Natural killer cell treated with Interleukin-12 subunit alpha and Interleukin-12 subunit beta and Interleukin-15 and Interleukin-18, amount 100 ng/mL, for 72 hours (primary cell): ENCODE data around the gene SERINC1. TPM values are rescaled to one million over a fixed set of nuclear protein-coding genes. Genes with fewer than 3 reads are reported as not detected.
"Not testable (repeated sequence)": the region's sequence is repeated elsewhere in the genome, so short reads cannot be mapped to it uniquely, and the experiment has no call there.

Experiments
- ATAC-seq, 2 donors: fragments of 150-1000 bp; cut with Tn5 transposase in 1 of 2; sonication (Bioruptor Pico), chemical (Tn5 transposase) in 1 of 2; 2 replicates each; pipeline ENCODE4 v1.10.0; 2021
- DNase-seq: peaks from one replicate; pipeline ENCODE4 v3.0.0; 2022; ENCODE audit warnings: low spot score
- H3K27ac Mint-ChIP-seq, 2 donors: 1 replicate in 1 of 2; 2 replicates in 1 of 2; pipeline ENCODE4 v1.8.0; 2022; ENCODE audit warnings: mixed read lengths in 2 of 2, mild to moderate bottlenecking in 1 of 2, moderate library complexity in 1 of 2
- H3K27me3 Mint-ChIP-seq, 2 donors: 1 replicate in 1 of 2; 2 replicates in 1 of 2; pipeline ENCODE4 v1.8.0; 2022; ENCODE audit warnings: mixed read lengths in 2 of 2
- H3K36me3 Mint-ChIP-seq: one replicate; pipeline ENCODE4 v1.8.0; 2022; ENCODE audit warnings: mixed read lengths
- H3K4me1 Mint-ChIP-seq, 2 donors: 1 replicate in 1 of 2; 2 replicates in 1 of 2; pipeline ENCODE4 v1.8.0; 2022; ENCODE audit warnings: low read depth in 2 of 2, mixed read lengths in 2 of 2, mild to moderate bottlenecking in 1 of 2
- H3K4me3 Mint-ChIP-seq: one replicate; pipeline ENCODE4 v1.8.0; 2022; ENCODE audit warnings: mixed read lengths
- H3K9me3 Mint-ChIP-seq: 2 replicates; pipeline ENCODE4 v1.8.0; 2022; ENCODE audit warnings: mixed read lengths
- total RNA-seq, 2 donors: library from RNA; stranded (reverse); gene quantifications; one replicate each; pipeline ENCODE4 v1.2.3, GENCODE V29; 2022

SERINC1 gene
- total RNA-seq, result 10 to 100 TPM; 38.0 to 70.6 TPM

DNA sequence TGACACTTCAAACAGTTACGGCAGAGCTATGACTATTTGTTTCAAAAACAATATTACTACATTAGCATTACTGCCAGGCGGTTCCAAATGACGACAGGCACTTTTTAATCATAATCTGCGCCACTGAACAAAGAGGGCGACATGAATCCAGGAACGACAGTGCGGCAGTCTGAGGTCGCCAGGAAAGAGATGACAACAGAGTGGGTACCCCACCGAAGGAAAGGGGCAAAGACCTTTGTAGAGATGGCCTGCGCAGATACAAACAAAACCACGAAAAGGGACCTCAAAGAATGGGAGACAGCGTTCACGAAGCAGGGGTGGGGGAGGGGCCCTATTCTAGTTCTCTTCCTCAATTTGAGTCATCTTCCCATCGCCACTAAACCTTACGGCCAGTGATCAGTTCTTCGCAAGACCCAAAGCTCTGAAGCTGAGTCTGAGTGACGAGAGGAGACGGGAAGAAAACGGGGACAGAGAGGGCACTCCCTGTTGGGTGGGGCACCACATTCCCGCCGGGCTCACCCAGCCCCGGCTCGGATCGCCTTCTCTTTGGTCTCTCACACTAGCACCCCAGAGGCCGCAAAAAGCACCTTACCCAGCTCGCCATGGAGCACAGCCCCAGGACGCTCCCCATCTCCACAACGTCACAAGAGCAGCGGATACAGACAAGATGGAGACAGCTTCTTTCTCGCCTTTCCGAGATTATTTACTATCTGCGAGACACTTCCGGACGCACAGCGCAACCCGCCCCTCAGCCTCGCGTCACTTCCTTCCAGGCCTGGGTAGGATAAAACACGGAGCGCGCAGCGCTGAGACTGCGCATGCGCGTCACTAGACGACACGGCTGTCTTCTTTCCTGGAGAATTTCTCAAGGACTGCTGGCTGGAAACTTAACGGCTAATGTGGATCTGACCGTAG, at the start of gene SERINC1:
SERINC1 (minus strand) TSS at position 701 of the 915 bp plus-strand sequence; CDS start at position 631, 70 bp downstream.
- peak within 1 kb of the TSS; percentile 95 to 99 for H3K27ac Mint-ChIP-seq
- no peaks in the 10 kb centered on the region for H3K27me3 Mint-ChIP-seq
- H3K36me3 Mint-ChIP-seq, result peaks cover 11% of the 10 kb centered on the region
- ATAC-seq, result peak; percentile 99
- H3K9me3 Mint-ChIP-seq, result no peaks in the 10 kb centered on the region
- peak within 1 kb of the TSS; percentile 97 for H3K4me3 Mint-ChIP-seq
- peaks cover 33 to 35% of the 10 kb centered on the region in 2 donors for H3K4me1 Mint-ChIP-seq
- peak; percentile 96 for DNase-seq

DNA sequence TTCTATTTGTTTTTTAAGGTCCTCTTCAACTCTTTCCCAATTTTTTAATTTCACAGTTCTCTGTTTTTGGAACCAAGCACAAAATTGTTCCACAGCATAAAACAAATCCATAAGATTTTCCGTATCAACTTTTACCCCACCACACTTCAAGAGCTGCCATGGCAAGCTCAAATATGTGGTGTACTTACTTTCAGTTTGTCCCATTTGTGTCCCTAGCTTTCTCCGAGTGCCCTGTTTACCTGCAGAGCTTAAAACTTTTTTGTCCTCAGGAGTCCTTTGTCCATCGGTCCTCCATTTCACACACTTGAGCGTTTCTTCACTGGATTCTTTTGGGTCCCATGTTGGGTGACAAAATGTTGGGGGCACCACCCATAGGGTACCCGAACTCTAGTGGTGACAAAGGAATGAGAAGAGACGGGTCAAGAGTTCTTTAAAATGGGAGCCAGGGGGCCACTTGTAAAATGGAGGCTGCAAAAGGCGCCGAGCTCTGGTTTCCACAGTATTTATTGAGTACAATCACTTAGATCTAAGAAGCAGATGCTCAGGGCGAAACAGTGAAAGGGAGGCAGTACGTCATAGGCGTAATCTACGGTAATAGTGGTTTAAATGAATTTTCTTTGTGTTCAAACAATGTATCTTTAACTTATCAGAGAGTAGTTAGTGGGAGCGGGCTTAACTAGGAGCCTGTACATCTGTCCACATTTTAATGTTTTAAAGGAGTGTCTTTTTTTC, 39.8 kb upstream of the SERINC1 start:
- DNase-seq (no peak), ATAC-seq (no peak)
- no peaks in the 10 kb centered on the region for H3K9me3 Mint-ChIP-seq
- peaks cover 3 to 11% of the 10 kb centered on the region in 2 donors for H3K27me3 Mint-ChIP-seq
- no peaks in the 10 kb centered on the region for H3K4me1 Mint-ChIP-seq
- H3K4me3 Mint-ChIP-seq, result no peak overlapping the region
- H3K36me3 Mint-ChIP-seq, result peaks cover 5% of the 10 kb centered on the region
- no peak overlapping the region for H3K27ac Mint-ChIP-seq

DNA sequence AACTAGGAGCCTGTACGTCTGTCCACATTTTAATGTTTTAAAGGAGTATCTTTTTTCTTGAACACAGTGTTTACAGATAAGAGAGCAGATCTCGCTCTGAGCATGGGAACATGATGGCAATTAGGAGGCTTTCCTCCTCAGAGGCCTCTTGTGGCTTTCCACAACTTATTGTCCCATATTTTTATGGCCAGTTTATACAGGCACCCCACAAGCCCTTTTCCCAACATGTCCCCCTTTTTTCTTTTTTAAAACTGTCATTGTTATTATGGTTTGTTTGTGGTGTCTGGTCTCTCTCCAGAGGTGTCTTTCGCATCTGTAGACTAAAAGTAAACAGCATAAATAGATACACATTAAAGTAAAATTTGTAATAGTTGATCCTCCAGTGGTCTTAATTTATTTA, 33.6 kb upstream of the SERINC1 start:
- not testable (repeated sequence) for ATAC-seq, H3K27ac Mint-ChIP-seq, H3K4me3 Mint-ChIP-seq, DNase-seq, H3K27me3 Mint-ChIP-seq, H3K4me1 Mint-ChIP-seq
- Mint-ChIP-seq H3K36me3 (peaks cover 36% of the 10 kb centered on the region), H3K9me3 (peaks cover 15% of the 10 kb centered on the region)

DNA sequence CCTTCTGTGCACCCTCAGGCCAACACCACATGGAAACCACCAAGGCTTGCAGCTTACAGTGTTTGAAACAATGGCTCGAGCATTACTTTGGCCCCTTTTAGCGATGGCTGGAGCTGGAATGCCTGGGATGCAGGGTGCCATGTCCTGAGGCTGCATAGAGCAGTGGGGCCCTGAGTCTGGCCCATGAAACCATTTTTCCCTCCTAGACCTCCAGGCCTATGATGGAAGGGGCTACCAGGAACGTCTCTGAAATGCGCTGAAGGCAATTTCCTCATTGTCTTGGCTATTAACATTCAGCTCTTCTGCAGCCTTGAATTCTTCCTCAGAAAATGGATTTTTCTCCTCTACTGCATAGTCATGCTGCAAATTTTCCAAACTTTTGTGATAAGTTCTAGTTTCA, 29.9 kb upstream of the SERINC1 start:
- Mint-ChIP-seq H3K27me3 (peaks cover 4 to 29% of the 10 kb centered on the region in 2 donors), H3K36me3 (peaks cover 53% of the 10 kb centered on the region), H3K4me1 (no peaks in the 10 kb centered on the region), H3K4me3 (no peak overlapping the region), H3K9me3 (peaks cover 17% of the 10 kb centered on the region), H3K27ac (no peak overlapping the region)
- ATAC-seq, result no peak
- no peak for DNase-seq

DNA sequence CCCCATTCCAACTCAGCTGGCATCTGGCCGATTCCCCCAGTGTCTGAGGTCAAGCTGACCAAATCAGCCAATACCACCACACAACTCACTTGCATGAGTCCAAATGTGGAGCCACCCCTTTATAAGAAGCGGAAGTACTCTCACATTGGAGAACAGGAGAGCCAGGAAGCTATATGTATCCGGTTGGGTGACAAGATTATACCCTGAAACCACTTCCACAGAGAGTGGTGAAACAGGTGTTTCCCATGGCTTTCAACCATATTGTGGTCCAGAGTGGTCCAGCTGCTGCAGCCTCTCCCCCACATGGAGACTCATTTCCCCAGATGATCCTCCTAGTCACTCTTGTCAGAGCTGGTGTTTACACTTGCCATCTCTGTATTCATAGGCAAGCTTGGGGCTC, 24.0 kb upstream of the SERINC1 start:
- H3K4me3 Mint-ChIP-seq, result no peak overlapping the region
- peaks cover 0 to 8% of the 10 kb centered on the region in 2 donors for H3K4me1 Mint-ChIP-seq
- no peak for DNase-seq
- H3K36me3 Mint-ChIP-seq, result peaks cover 25% of the 10 kb centered on the region
- H3K9me3 Mint-ChIP-seq, result peaks cover 5% of the 10 kb centered on the region
- peak; percentile 66 to 75 for ATAC-seq
- no peak overlapping the region for H3K27ac Mint-ChIP-seq
- peaks cover 4 to 29% of the 10 kb centered on the region in 2 donors for H3K27me3 Mint-ChIP-seq

DNA sequence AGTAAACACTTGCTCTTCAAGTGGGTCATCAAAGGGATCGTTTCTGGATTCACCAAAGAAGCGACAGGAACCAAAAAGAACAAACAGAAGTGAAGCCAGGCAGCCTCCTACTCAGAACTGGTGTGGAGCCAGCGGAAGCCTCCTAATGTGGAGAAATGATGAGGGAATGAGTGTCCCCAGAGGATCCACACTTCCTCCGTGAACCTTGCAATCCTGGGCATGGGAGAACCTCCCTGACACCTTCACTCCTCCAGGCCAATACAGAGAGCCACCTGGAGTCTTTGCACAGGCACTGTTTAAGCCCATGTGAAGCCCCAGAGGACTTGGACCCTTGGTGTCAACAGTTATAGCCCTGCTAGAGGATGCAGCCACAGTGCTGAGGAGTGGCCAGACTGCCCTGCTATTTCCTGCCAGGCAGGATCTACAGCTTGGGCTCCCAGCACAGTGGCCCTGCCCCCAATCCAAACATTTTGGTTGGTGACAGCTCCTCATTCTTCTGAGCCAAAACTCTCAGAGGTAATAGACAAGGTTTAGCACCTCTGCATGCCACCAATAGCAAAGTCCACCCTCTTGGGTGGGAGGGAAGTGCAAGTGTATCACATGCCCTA, 23.2 kb upstream of the SERINC1 start:
- Mint-ChIP-seq H3K4me3 (no peak overlapping the region), H3K27ac (no peak overlapping the region), H3K4me1 (peaks cover 0 to 8% of the 10 kb centered on the region in 2 donors), H3K36me3 (peaks cover 21% of the 10 kb centered on the region), H3K27me3 (peaks cover 4 to 35% of the 10 kb centered on the region in 2 donors), H3K9me3 (peaks cover 3% of the 10 kb centered on the region)
- no peak for DNase-seq
- ATAC-seq, result no peak

DNA sequence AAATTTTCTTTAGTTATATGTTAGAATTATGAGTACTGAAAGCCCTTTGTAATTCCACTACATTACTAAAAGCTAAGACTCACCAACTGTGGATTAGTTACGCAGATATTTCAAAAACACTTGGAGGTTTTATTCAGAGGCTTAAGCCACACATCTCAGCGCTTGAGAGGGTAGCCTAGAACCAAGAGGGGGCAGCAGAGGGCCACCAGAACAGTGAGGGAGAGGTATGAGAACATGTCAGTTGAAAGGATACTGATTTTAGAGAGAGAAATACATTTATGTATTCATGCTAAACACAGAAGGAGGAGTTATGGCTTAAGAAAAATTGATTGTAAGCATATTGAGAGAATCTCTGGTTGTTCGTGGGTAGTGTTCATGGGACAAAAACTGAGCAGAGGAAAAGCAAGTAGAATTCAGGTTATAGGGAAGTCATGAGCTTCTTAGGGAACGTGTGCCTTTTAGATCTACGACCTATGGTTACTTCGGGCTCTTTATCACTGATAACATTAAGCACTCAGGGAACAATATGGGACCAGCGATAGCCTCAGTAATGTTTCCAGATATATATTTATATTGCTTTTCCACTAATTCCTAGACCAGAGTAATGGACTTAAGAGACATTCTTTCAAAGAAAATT, 20.4 kb upstream of the SERINC1 start:
- Mint-ChIP-seq H3K4me1 (peaks cover 0 to 8% of the 10 kb centered on the region in 2 donors), H3K27me3 (peaks cover 0 to 8% of the 10 kb centered on the region in 2 donors), H3K4me3 (no peak overlapping the region), H3K36me3 (peaks cover under 1% of the 10 kb centered on the region), H3K9me3 (no peaks in the 10 kb centered on the region), H3K27ac (no peak overlapping the region)
- DNase-seq (peak; percentile 65), ATAC-seq (peak; percentile 88 to 90)

DNA sequence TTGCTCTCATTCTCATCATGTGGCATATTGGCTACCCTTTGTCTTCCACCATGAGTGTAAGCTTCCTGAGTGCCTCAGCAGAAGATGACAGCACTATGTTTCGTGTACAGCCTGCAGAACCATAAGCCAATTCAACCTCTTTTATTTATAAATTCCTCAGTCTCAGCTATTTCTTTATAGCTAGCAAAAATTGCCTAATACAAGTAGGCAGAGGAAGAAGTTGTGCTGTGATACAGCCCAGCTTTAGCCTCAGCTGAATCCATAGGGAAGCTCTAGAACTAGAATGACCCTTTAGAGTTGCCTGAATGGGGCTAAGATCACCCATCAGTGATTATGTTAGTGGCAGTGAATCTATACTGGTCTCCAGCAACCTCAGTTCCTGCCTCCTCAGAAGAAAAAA, 19.0 kb upstream of the SERINC1 start:
- H3K36me3 Mint-ChIP-seq, result no peaks in the 10 kb centered on the region
- DNase-seq (no peak), ATAC-seq (no peak)
- H3K4me1 Mint-ChIP-seq, result peaks cover 0 to 8% of the 10 kb centered on the region in 2 donors
- no peak overlapping the region for H3K4me3 Mint-ChIP-seq
- H3K27me3 Mint-ChIP-seq, result peaks cover 0 to 8% of the 10 kb centered on the region in 2 donors
- no peaks in the 10 kb centered on the region for H3K9me3 Mint-ChIP-seq
- no peak overlapping the region for H3K27ac Mint-ChIP-seq

DNA sequence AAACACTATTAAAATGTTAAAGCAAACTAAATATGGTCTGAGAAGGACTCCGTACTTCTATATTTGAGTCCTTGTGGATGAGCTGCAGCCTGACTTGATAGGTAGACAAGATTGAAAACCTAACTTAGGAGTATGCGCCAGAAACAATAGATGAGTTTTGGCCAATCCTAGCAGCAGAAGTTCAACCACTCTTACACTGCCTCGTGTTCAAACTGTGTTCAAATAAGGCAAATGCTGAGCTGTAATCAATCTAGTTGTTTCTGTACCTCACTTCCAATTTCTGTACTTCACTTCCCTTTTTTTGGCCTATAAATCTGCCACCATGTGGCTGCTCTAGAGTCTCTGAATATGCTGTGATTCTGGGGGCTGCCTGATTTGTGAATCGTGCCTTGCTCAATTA, 13.2 kb upstream of the SERINC1 start:
- no peaks in the 10 kb centered on the region for H3K36me3 Mint-ChIP-seq
- no peak overlapping the region for H3K27ac Mint-ChIP-seq
- ATAC-seq (no peak), DNase-seq (no peak)
- H3K9me3 Mint-ChIP-seq, result no peaks in the 10 kb centered on the region
- no peak overlapping the region for H3K4me3 Mint-ChIP-seq
- H3K27me3 Mint-ChIP-seq, result peaks cover 0 to under 1% of the 10 kb centered on the region in 2 donors
- H3K4me1 Mint-ChIP-seq, result no peaks in the 10 kb centered on the region

DNA sequence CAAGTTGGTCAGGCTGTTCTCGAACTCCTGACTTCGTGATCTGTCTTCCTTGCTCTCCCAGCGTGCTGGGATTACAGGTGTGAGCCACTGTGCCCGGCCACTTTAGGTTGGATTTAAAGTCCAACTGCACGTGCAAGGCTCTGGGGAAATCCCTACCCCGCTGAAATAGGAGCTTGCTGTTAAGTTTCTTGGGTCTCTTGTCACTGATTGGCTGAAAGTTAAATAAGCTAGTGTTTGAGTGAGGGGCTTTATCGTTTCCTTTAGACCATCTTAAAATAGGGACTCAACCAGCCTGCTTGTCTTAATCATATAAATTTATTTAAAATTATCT, 11.1 kb upstream of the SERINC1 start:
- no peak overlapping the region for H3K4me3 Mint-ChIP-seq
- H3K27me3 Mint-ChIP-seq, result no peaks in the 10 kb centered on the region
- DNase-seq (no peak), ATAC-seq (no peak)
- H3K36me3 Mint-ChIP-seq, result no peaks in the 10 kb centered on the region
- no peaks in the 10 kb centered on the region for H3K9me3 Mint-ChIP-seq
- H3K4me1 Mint-ChIP-seq, result no peaks in the 10 kb centered on the region
- H3K27ac Mint-ChIP-seq, result no peak overlapping the region

DNA sequence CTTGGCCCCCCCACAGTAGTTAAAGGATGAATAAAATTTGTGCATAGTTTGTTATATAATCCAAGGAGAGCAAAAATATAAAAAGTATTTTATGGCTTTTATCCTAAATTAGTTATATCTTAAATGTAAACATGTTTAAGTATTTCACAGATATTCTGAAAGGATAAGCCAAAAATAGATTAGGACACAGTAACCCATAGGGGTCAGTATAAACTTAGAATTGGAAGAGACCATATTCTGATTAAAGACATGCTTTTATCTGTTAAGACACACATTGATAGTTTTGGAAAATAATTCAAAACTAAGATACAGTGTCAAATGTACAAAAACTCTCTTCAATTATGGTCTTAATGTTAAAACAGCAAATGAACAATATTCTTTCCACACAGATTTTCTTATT, 4.5 kb upstream of the SERINC1 start:
- peaks cover 3% of the 10 kb centered on the region for H3K36me3 Mint-ChIP-seq
- peaks cover 0 to 10% of the 10 kb centered on the region in 2 donors for H3K4me1 Mint-ChIP-seq
- no peaks in the 10 kb centered on the region for H3K9me3 Mint-ChIP-seq
- no peak overlapping the region for H3K4me3 Mint-ChIP-seq
- DNase-seq, result no peak
- ATAC-seq, result no peak
- no peak overlapping the region for H3K27ac Mint-ChIP-seq
- H3K27me3 Mint-ChIP-seq, result no peaks in the 10 kb centered on the region

DNA sequence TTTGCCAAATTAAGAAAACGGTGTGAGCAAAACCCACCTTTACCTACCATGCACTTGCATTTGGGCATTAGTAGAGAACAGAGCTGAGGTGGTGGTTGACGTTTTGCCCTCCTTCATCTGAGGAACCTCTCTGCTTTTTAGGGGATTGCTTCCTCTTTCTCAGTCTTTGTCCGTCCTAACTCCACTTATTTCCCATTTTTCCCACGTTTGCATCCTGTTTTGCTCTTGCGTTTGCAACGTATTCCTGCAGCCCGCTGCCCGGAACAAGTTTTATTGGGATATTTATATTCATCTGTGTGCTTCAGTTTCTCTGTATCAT, 374 bp upstream of the SERINC1 start:
- ATAC-seq, result peak in 1 of 2 donors; percentile 47
- DNase-seq, result no peak
- H3K4me3 Mint-ChIP-seq, result peak overlapping the region; percentile 97
- no peaks in the 10 kb centered on the region for H3K9me3 Mint-ChIP-seq
- peaks cover 28 to 29% of the 10 kb centered on the region in 2 donors for H3K4me1 Mint-ChIP-seq
- H3K27ac Mint-ChIP-seq, result peak overlapping the region; percentile 95 to 99
- H3K36me3 Mint-ChIP-seq, result peaks cover 9% of the 10 kb centered on the region
- H3K27me3 Mint-ChIP-seq, result no peaks in the 10 kb centered on the region

DNA sequence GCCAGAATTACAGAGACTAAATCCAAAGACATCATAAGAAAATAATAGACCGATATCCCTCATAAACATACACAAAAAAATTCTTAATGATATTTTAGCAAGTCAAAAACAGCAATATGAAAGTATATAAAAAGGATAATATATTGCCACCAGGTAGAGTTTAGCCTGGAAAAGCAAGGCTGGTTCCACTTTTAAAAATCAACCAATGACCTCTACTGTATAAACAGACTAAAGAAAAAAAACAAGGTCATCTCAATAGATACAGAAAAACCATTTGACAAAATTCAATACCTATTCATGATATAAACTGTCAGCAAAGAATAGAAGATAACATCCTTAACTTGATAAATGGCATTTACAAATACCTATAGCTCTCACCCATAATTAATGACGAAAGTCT, 9.7 kb downstream of the SERINC1 start:
- H3K4me3 Mint-ChIP-seq, result no peak overlapping the region
- DNase-seq, result no peak
- peaks cover 17% of the 10 kb centered on the region for H3K36me3 Mint-ChIP-seq
- no peak for ATAC-seq
- peak overlapping the region in 1 of 2 donors; percentile 12 for H3K27ac Mint-ChIP-seq
- H3K27me3 Mint-ChIP-seq, result no peaks in the 10 kb centered on the region
- H3K9me3 Mint-ChIP-seq, result no peaks in the 10 kb centered on the region
- H3K4me1 Mint-ChIP-seq, result peaks cover 66 to 81% of the 10 kb centered on the region in 2 donors
